HepG2 (cell line): ENCODE measurements around the gene VIT. TPM values are rescaled to one million over a fixed set of nuclear protein-coding genes. Genes with fewer than 3 reads are reported as not detected.

Source experiments
- ARNTL ChIP-seq: sonication (generic); formaldehyde crosslinking; IDR thresholded peaks from 2 replicates; pipeline ENCODE4 v1.4.0; 2020; ENCODE audit warnings: mild to moderate bottlenecking, missing genetic modification reagents
- EED ChIP-seq: sonication (generic); formaldehyde crosslinking; IDR thresholded peaks from 2 replicates; pipeline ENCODE4 v1.5.0; 2020; ENCODE audit warnings: mild to moderate bottlenecking, missing genetic modification reagents
- FOXK1 ChIP-seq: sonication (generic); formaldehyde crosslinking; IDR thresholded peaks from 2 replicates; pipeline ENCODE4 v1.4.0; 2020; ENCODE audit warnings: low read depth, missing genetic modification reagents, borderline replicate concordance
- FOXO1 ChIP-seq: sonication (generic); formaldehyde crosslinking; IDR thresholded peaks from 2 replicates; pipeline ENCODE4 v1.4.0; 2020; ENCODE audit warnings: missing genetic modification reagents
- KDM2A ChIP-seq: sonication (generic); formaldehyde crosslinking; IDR thresholded peaks from 2 replicates; pipeline ENCODE4 v1.4.0; 2020; ENCODE audit warnings: low read depth, missing genetic modification reagents, borderline replicate concordance
- LCORL ChIP-seq, 2 experiments: fragments of 450-650 bp in 1 of 2; sonication (generic) in 1 of 2; formaldehyde crosslinking in 1 of 2; IDR thresholded peaks; 2 replicates each; pipeline versions ENCODE4 v1.5.0 to v1.6.1; 2017 to 2020; ENCODE audit warnings: antibody characterized with exemption in 1 of 2, missing genetic modification reagents in 1 of 2
- MTF2 ChIP-seq: sonication (generic); formaldehyde crosslinking; IDR thresholded peaks from 2 replicates; pipeline ENCODE4 v1.5.0; 2020; ENCODE audit warnings: missing genetic modification reagents, borderline replicate concordance
- MZF1 ChIP-seq: sonication (generic); formaldehyde crosslinking; IDR thresholded peaks from 2 replicates; pipeline ENCODE4 v1.8.1; 2023; ENCODE audit warnings: mild to moderate bottlenecking, missing genetic modification reagents, borderline replicate concordance
- PRMT3 ChIP-seq: sonication (generic); formaldehyde crosslinking; IDR thresholded peaks from 2 replicates; pipeline ENCODE4 v1.8.1; 2022; ENCODE audit warnings: low read depth, mild to moderate bottlenecking, moderate library complexity, missing genetic modification reagents, borderline replicate concordance
- SALL1 ChIP-seq: sonication (generic); formaldehyde crosslinking; IDR thresholded peaks from 2 replicates; pipeline ENCODE4 v1.8.0; 2022; ENCODE audit warnings: mild to moderate bottlenecking, missing genetic modification reagents
- SNAI1 ChIP-seq: sonication (generic); formaldehyde crosslinking; IDR thresholded peaks from 2 replicates; pipeline ENCODE4 v1.5.0; 2020; ENCODE audit warnings: mild to moderate bottlenecking, missing genetic modification reagents, borderline replicate concordance
- SP4 ChIP-seq: sonication (generic); formaldehyde crosslinking; IDR thresholded peaks from 2 replicates; pipeline ENCODE4 v1.8.1; 2023; ENCODE audit warnings: mild to moderate bottlenecking, missing genetic modification reagents
- TFE3 ChIP-seq: IDR thresholded peaks from 2 replicates; pipeline ENCODE4 v1.6.1; 2016
- ZKSCAN1 ChIP-seq: fragments of 150-350 bp; IDR thresholded peaks from 2 replicates; pipeline ENCODE4 v1.6.1; 2014; ENCODE audit warnings: low read length
- ZNF432 ChIP-seq: sonication (generic); formaldehyde crosslinking; IDR thresholded peaks from 2 replicates; pipeline ENCODE4 v1.5.0; 2020; ENCODE audit warnings: missing genetic modification reagents, mild to moderate bottlenecking, borderline replicate concordance
- ZNF44 ChIP-seq: sonication (generic); formaldehyde crosslinking; IDR thresholded peaks from 2 replicates; pipeline ENCODE4 v1.5.1; 2020; ENCODE audit warnings: mild to moderate bottlenecking, missing genetic modification reagents
- ZNF513 ChIP-seq: sonication (generic); formaldehyde crosslinking; conservative IDR thresholded peaks from 2 replicates; pipeline ENCODE4 v1.5.0; 2020; ENCODE audit warnings: missing genetic modification reagents
- ZNF639 ChIP-seq: conservative IDR thresholded peaks from 2 replicates; pipeline ENCODE4 v1.6.1; 2018; ENCODE audit warnings: missing genetic modification reagents
- ZNF746 ChIP-seq: sonication (generic); formaldehyde crosslinking; IDR thresholded peaks from 2 replicates; pipeline ENCODE4 v1.8.0; 2022; ENCODE audit warnings: mild to moderate bottlenecking, missing genetic modification reagents
- polyA plus RNA-seq, 8 experiments: library from polyadenylated mRNA; depleted of rRNA in 3 of 8; stranded (reverse) in 7 of 8; unstranded in 1 of 8; fragments of >200 nt; fragmentation: Illumina TruSeq in 4 of 8; extraction: Trizol in 4 of 8; gene quantifications; 2 replicates each; pipeline versions ENCODE4 v1.2.1 to v1.2.3, GENCODE V29; 2011 to 2016; ENCODE audit warnings: low read depth in 4 of 8, missing spikeins in 1 of 8, mixed read lengths in 1 of 8; ENCODE audit not compliant: insufficient read depth in 1 of 8
- total RNA-seq, 5 experiments: library from RNA; depleted of rRNA; stranded (reverse); fragments of >200 nt; fragmentation: Illumina TruSeq; extraction: Trizol; gene quantifications; 2 replicates each; pipeline ENCODE4 v1.2.3, GENCODE V29; 2016; ENCODE audit warnings: low read depth in 1 of 5
- TF ChIP-seq, protein P1 (sequence below): IDR thresholded peaks from 2 replicates; pipeline ENCODE4 v1.6.1; 2016; ENCODE audit warnings: missing compliant biosample characterization, missing genetic modification reagents, borderline replicate concordance
- TF ChIP-seq, protein P2 (sequence below): sonication (generic); formaldehyde crosslinking; conservative IDR thresholded peaks from 2 replicates; pipeline ENCODE4 v1.4.0; 2020; ENCODE audit warnings: missing genetic modification reagents

VIT gene
- total and polyA plus RNA-seq, 2 of the 13 experiments (the other 11 are each of a cell fraction or from before 2014, with no cell fraction given) = not detected

DNA sequence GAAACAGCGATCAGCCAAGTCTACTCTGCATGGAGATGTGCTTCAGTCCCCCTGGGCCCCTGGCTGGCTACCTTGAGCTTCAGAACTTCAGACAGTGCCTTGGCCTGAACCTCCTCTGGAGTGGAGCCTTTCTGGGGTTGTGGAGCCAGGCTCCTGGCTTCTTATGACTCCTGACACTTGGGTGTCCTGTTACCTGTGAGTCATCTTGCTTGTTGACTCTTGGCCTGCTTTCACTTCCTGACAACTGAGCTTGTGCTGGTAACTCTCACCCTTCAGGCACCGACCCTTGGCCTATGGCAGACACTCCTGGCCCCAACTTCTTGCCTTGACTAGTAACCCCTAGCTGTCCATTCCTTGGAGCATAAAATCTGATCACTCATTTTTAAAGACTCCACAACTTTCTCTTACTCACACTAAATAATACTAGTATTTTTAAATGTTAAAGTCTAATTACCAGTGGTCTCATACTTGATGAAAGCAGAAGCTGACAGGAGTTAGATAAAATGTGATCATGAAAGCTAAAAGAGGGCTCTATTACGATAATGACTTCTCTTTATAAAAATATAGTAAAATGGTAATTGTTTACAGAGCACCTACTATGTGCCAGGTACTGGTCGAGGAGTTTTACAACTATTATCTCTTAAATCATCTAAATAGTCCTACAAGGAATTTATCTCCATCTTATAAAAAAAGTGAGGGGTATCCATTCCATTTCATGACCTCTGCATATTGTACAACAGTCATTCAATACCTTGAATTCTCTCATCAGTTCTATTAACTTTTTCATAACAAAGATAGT is 46.3 kb upstream of the VIT start (continued):
- TF ChIP-seq ZNF513 (CRISPR knock-in tag) (no peak), ZNF746 (CRISPR knock-in tag) (no peak), LCORL (IDR thresholded peaks at IDR 0.05) (no peak), LCORL (CRISPR knock-in tag; IDR thresholded peaks at IDR 0.05) (no peak), SP4 (CRISPR knock-in tag) (no peak), PRMT3 (CRISPR knock-in tag) (no peak), ZNF639 (CRISPR knock-in tag) (no peak), ZKSCAN1 (peak; percentile 87), SNAI1 (CRISPR knock-in tag) (no peak), SALL1 (CRISPR knock-in tag) (peak; percentile 87), TFE3 (CRISPR knock-in tag) (peak; percentile 56; the same call in 1 of the 2 replicates), EED (no peak), KDM2A (CRISPR knock-in tag) (peak; percentile 59), ZNF432 (CRISPR knock-in tag) (no peak), FOXK1 (peak; percentile 88; the same call in 1 of the 2 replicates), ZNF44 (no peak), MZF1 (CRISPR knock-in tag) (no peak), FOXO1 (peak; percentile 83), MTF2 (CRISPR knock-in tag) (no peak), ARNTL (CRISPR knock-in tag) (no peak)
- TF ChIP-seq, protein P1, sequence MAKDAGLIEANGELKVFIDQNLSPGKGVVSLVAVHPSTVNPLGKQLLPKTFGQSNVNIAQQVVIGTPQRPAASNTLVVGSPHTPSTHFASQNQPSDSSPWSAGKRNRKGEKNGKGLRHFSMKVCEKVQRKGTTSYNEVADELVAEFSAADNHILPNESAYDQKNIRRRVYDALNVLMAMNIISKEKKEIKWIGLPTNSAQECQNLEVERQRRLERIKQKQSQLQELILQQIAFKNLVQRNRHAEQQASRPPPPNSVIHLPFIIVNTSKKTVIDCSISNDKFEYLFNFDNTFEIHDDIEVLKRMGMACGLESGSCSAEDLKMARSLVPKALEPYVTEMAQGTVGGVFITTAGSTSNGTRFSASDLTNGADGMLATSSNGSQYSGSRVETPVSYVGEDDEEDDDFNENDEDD (CRISPR knock-in tag) = no peak
- TF ChIP-seq, protein P2, sequence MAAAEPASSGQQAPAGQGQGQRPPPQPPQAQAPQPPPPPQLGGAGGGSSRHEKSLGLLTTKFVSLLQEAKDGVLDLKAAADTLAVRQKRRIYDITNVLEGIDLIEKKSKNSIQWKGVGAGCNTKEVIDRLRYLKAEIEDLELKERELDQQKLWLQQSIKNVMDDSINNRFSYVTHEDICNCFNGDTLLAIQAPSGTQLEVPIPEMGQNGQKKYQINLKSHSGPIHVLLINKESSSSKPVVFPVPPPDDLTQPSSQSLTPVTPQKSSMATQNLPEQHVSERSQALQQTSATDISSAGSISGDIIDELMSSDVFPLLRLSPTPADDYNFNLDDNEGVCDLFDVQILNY (CRISPR knock-in tag) = no peak
